HUDEP-2 (cell line): ENCODE data around the gene TMEM156.
"Not testable (repeated sequence)": the region's sequence is repeated elsewhere in the genome, so short reads cannot be mapped to it uniquely, and the experiment has no call there.

Experiments used
- DNase-seq, 76 experiments: peaks; one replicate each; lab custom pipeline; 2025; ENCODE audit not compliant: unreplicated experiment in 76 of 76; lab: John Stamatoyannopoulos, UW

TMEM156 gene

GRCh38 chr4:38964942-38965775 lies 67.0 kb downstream of the TMEM156 start:
- no peak for DNase-seq

DNA sequence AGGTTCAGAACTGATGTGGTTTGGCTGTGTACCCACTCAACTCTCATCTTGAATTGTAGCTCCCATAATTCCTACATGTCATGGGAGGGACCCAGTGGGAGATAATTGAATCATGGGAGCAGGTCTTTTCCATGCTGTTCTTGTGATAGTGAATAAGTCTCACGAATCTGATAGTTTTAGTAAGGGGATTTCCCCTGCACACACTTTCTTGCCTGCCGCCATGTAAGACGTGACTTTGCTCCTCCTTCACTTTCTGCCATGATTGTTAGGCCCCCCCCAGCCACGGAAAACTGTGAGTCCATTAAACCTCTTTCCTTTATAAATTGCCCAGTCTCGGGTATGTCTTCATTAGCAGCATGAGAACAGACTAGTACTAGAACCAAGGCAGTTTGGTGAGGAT lies 73.0 kb downstream of the TMEM156 start:
- DNase-seq: not testable (repeated sequence)

DNA sequence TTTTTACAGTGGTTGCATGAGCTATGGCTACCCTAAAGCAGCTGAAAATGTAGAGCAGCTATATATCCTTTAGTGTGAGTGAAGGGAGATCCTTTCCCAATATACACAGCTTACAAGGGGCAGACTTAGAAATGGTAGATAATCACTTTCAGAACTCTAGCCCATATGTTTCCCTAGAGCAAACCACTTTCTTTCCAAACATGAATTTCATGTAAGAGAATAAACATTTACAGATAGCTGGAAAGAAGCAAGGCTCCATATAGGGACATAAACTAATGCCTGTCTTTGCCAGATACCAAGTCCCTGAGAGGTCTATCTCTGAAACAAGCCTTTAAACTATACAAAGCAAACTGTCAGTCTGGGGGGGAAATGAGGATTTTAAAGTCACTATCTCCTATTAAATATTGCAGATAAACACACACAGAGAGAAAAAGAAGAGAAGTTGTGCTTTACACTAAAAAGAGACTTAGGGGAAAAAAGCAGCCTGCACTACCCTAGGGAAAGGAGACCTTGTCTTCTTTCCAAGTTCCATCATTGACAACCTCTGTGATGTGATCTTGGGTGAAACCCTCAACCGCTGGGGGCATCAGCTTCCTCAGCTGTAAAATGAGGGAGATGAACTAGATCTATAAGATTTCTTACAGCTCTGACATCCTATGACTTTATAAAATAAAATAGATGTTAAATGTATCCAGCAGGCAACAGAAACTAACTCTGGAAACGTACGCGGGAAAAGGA lies 73.6 kb downstream of the TMEM156 start:
- no peak for DNase-seq

GRCh38 chr4:38957893-38958292 lies 74.3 kb downstream of the TMEM156 start:
- no peak for DNase-seq

GRCh38 chr4:38957261-38957815 lies 74.9 kb downstream of the TMEM156 start:
- DNase-seq: no peak

DNA sequence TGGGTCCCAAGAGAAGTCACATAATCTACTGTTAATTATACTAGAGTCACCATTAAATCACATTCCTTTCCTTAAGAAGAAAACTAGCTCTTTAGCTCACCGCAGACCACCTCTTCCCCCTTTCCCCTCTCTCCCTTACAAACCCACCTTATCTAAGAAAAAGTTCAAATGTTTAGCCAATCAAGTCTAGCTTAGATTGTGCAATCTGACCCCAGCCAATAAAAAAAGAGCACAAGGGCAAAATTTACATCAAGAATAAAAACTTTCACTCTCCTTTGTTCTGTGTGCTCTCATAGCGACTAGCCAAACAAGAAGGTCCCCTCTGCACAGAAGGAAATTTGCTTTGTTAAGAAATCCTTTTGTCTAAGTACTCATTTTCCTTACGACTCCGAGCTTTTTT lies 76.3 kb downstream of the TMEM156 start:
- DNase-seq: no peak

GRCh38 chr4:38954727-38955126 lies 77.5 kb downstream of the TMEM156 start:
- DNase-seq: no peak

DNA sequence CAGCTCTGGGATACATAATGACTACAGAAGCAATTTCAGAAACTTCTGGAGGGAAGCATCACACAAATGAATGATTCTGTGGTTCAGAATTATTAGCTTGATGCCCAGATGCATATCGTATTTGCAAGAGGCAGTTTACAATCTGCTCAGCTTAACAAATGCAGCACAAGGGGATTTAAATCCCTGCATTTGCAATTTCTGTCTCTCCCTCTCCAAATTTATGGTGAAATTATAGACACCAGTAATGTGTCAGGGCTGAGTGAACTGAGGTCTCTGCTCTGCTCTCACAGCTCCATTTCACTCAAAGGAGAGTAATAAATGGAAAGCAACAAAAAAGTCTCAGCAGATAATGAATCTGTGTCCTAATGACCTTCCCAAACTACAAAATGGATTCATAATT lies 80.2 kb downstream of the TMEM156 start:
- no peak for DNase-seq

DNA sequence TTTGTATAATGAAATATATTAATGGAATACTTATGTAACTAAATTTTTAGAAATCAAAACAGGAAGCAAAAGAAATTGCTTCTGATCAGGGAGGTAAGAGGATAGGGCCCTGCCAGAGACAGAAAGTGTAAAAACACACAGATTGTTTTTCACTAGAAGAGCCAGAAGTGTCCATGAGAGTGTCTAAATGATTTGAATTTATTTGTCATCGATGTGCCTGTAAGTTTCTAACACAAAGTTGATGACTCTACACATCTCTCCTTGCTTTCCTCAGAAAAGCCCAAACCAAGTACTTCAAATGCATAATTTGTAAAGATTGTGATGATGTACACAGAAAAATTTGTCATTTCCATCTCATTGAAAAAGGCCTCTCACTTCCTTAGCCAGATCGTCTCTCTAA lies 80.6 kb downstream of the TMEM156 start:
- no peak for DNase-seq

DNA sequence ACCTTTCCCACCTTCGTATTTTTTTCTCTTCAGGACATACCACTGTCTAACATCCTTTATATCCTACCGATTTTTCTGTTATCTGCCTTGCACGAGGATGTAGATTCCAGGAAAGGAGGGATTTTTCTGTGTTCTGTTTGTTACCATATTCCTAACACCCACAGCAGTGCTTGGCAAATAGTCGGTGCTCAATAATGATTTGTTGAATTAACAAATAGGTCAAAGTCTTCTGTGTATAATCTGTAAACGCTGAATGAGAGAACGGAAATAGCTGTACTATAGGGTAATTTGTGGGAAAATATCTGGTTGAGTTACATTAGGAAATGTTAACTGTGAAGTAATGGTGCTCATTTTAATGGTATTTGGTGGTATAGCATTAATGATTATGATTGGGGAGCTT lies 81.5 kb downstream of the TMEM156 start:
- DNase-seq: no peak

DNA sequence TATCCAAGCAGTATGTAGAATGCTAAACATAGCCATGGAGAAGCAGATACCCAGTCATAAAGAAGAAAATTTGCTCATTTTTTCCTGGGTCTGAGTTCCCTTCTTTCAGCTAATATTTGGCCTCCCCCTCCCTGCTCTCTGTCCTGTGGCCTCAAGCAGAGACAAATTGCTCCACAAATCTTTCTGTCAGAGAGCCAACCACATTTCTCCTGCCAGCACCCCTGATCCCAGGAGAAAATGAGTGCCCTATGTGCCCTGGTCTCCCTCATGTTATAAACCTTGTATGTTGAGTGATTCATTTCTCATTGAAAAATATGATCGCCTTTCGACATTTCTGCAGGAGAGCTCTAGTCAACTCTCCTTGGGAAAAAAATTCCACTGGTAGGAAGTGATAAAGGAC lies 82.0 kb downstream of the TMEM156 start:
- DNase-seq: no peak

GRCh38 chr4:38949411-38950051 lies 82.7 kb downstream of the TMEM156 start:
- DNase-seq: no peak

GRCh38 chr4:38948551-38948950 lies 83.7 kb downstream of the TMEM156 start:
- no peak for DNase-seq

DNA sequence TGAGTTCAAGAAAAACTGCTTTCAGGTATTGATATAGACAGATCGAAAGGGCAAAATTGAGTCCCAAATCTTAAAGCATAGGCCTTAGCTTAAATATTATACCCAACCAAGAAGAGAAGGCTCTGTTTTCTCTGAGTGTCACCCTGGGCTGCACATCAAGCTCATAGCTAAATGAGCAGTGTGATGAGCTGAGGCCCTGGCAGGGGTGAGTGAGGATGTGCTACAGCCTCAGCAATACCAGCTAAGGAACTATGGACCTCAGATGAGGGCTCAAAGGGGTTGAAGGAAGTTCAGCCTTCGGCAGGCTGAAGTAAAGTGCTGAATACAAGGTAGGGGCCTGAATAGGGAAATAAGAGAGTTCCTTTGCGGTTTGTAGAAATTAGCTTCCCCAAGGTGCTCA lies 85.3 kb downstream of the TMEM156 start:
- no peak for DNase-seq

DNA sequence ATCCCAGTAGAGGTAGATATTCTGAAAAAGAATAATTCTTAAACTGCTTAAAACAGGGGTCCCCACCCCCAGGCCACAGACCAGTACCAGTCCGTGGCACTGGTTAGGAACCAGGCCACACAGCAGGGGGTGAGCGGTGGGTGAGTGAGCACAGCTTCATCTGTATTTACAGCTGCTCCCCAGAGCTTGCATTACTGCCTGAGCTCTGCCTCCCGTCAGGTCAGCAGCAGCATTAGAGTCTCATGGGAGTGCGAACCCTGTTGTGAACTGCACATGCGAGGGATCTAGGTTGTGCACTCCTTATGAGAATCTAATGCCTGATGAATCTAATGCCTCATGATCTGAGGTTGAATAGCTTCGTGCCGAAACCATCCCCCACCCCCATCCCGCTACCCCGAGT lies 87.8 kb downstream of the TMEM156 start:
- no peak for DNase-seq

- DNase-seq: no peak
Observed at GRCh38 chr4:38943343-38943742, 88.9 kb downstream of the TMEM156 start.

DNA sequence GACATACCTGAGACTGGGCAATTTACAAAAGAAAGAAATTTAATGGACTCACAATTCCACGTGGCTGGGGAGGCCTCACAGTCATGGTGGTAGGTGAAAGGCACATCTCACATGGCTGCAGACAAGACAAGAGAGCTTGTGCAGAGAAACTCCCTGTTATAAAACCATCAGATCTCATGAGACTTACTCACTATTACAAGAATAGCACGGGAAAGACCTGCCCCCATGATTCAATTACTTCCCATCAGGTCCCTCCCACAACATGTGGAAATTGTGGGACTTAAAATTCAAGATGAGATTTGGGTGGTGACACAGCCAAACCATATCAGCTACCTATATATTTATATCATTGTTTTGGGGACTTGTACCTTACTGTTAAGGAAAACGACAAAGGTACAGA lies 90.3 kb downstream of the TMEM156 start:
- not testable (repeated sequence) for DNase-seq

DNA sequence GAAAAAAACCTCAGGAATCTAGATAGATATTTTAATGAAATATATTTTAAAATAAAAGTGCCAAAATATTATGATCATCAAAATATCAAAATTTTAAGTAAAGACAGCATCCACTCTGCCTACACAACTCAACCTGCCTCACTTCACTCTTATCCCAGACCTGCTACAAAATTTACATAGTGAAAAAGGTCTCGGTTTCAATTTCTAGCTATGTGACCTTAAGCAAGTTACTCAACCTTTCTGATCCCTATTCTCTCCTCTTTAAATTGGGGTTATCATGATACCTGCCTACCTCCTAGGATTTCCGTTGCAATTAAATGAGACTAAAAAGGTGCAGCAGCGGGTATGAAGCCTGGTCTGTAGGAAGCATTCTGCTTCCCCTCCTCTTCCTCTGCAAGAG lies 91.7 kb downstream of the TMEM156 start:
- no peak for DNase-seq

- DNase-seq: no peak
Observed at GRCh38 chr4:38939165-38939564, 93.0 kb downstream of the TMEM156 start.

GRCh38 chr4:38935391-38936073 lies 96.7 kb downstream of the TMEM156 start:
- no peak for DNase-seq

- DNase-seq: no peak
Observed at GRCh38 chr4:38931125-38931524, 101.1 kb downstream of the TMEM156 start.
